H1 (cell line): ENCODE results near the gene LSM3. TPM values are rescaled to one million over a fixed set of nuclear protein-coding genes. Genes with fewer than 3 reads are reported as not detected.

Source experiments
- CTCF ChIA-PET: fragments of 300-600 bp; sonication (Branson Sonifier 250); formaldehyde crosslinking; loops from one replicate; lab custom pipeline; 2021; ENCODE audit not compliant: partially characterized antibody; lab: Charles Lee
- POLR2A ChIA-PET: fragments of 300-600 bp; sonication (Branson Sonifier 250); formaldehyde crosslinking; loops from one replicate; lab custom pipeline; 2021; ENCODE audit warnings: inconsistent platforms; ENCODE audit not compliant: partially characterized antibody; lab: Charles Lee
- DNase-seq, 2 experiments: peaks; one replicate each; pipeline versions ENCODE4 v3.0.0 to v3.0.0-alpha.2; 2010 to 2022; ENCODE audit warnings: low spot score in 2 of 2, low read depth in 1 of 2, mixed read lengths in 1 of 2
- FAIRE-seq: peaks from 2 replicates; lab custom pipeline; 2011; peaks lifted over from hg19 to GRCh38; lab: Jason Lieb, UNC
- H2AFZ ChIP-seq: 2 replicates; pipeline ENCODE4 v1.8.1; 2012; ENCODE audit warnings: low read length, inconsistent platforms
- H2AK5ac ChIP-seq: 2 replicates; pipeline ENCODE4 v1.6.1; 2013; ENCODE audit warnings: low read depth, low read length
- H2BK120ac ChIP-seq: replicated peaks from 2 replicates; pipeline ENCODE3; 2013; ENCODE audit warnings: low read depth, low read length, inconsistent platforms
- H2BK12ac ChIP-seq: 2 replicates; pipeline ENCODE4 v1.6.1; 2013; ENCODE audit warnings: low read depth, low read length
- H2BK15ac ChIP-seq: 2 replicates; pipeline ENCODE4 v1.6.1; 2013; ENCODE audit warnings: low read length
- H2BK20ac ChIP-seq: 2 replicates; pipeline ENCODE4 v1.6.1; 2013; ENCODE audit warnings: low read length
- H2BK5ac ChIP-seq: 2 replicates; pipeline ENCODE4 v1.6.1; 2013; ENCODE audit warnings: low read depth, low read length
- H3K14ac ChIP-seq: 2 replicates; pipeline ENCODE4 v1.6.1; 2013; ENCODE audit warnings: inconsistent platforms; ENCODE audit not compliant: insufficient read length
- H3K18ac ChIP-seq: 2 replicates; pipeline ENCODE4 v1.6.1; 2013; ENCODE audit warnings: low read length; ENCODE audit errors: extremely low read depth
- H3K23ac ChIP-seq: 2 replicates; pipeline ENCODE4 v1.6.1; 2013; ENCODE audit warnings: inconsistent platforms; ENCODE audit not compliant: insufficient read length
- H3K23me2 ChIP-seq: 2 replicates; pipeline ENCODE4 v1.6.1; 2013; ENCODE audit warnings: low read depth, low read length
- H3K27ac ChIP-seq: 2 replicates; pipeline ENCODE4 v1.6.1; 2011; ENCODE audit warnings: low read depth, low read length, inconsistent platforms
- H3K27me3 ChIP-seq, 4 experiments: replicated peaks in 1 of 4; 1 replicate in 1 of 4; 2 replicates in 3 of 4; pipeline versions ENCODE4 v1.6.1 to v1.8.1; 2011 to 2013; ENCODE audit warnings: low read length in 3 of 4, mild to moderate bottlenecking in 3 of 4, inconsistent platforms in 2 of 4, mixed read lengths in 2 of 4, moderate library complexity in 1 of 4; ENCODE audit not compliant: control insufficient read depth in 3 of 4, insufficient read depth in 3 of 4; ENCODE audit errors: extremely low read depth in 1 of 4
- H3K36me3 ChIP-seq, 4 experiments: 2 replicates each; pipeline versions ENCODE4 v1.6.1 to v1.8.1; 2011 to 2013; ENCODE audit warnings: mild to moderate bottlenecking in 4 of 4, low read length in 3 of 4, moderate library complexity in 2 of 4, control low read depth in 1 of 4, inconsistent platforms in 1 of 4; ENCODE audit not compliant: insufficient read depth in 4 of 4, control insufficient read depth in 2 of 4
- H3K4ac ChIP-seq: replicated peaks from 2 replicates; pipeline ENCODE3; 2013; ENCODE audit warnings: low read length, low read depth, mixed read lengths, inconsistent platforms; ENCODE audit not compliant: insufficient read length
- H3K4me1 ChIP-seq, 4 experiments: replicated peaks in 1 of 4; 1 replicate in 1 of 4; 2 replicates in 3 of 4; pipeline versions ENCODE4 v1.6.1 to v1.8.1; 2011 to 2013; ENCODE audit warnings: low read length in 3 of 4, inconsistent platforms in 2 of 4, mixed read lengths in 1 of 4; ENCODE audit not compliant: insufficient read depth in 4 of 4, control insufficient read depth in 3 of 4
- H3K4me2 ChIP-seq, 2 experiments: 2 replicates each; pipeline versions ENCODE4 v1.6.1 to v1.8.1; 2011 to 2013; ENCODE audit warnings: low read depth in 2 of 2, low read length in 2 of 2, control low read depth in 1 of 2, inconsistent platforms in 1 of 2, mild to moderate bottlenecking in 1 of 2; ENCODE audit not compliant: insufficient read depth in 1 of 2
- H3K4me3 ChIP-seq, 4 experiments: fragments of 200-600, 300-600 bp in 1 of 4; sonication (generic), shearing (Covaris generic), sonication (Bioruptor Twin) in 1 of 4; 2 replicates each; pipeline versions ENCODE4 v1.5.1 to v1.8.1; 2011 to 2016; ENCODE audit warnings: low read length in 4 of 4, low read depth in 3 of 4, control low read depth in 2 of 4, inconsistent platforms in 2 of 4, mild to moderate bottlenecking in 2 of 4, mixed read lengths in 1 of 4, moderate library complexity in 1 of 4; ENCODE audit not compliant: insufficient read depth in 2 of 4; ENCODE audit errors: extremely low read depth in 1 of 4
- H3K56ac ChIP-seq: replicated peaks from 2 replicates; pipeline ENCODE3; 2013; ENCODE audit warnings: low read depth, mild to moderate bottlenecking, mixed read lengths, low read length, inconsistent platforms; ENCODE audit not compliant: insufficient read length
- H3K79me1 ChIP-seq: 2 replicates; pipeline ENCODE4 v1.6.1; 2013; ENCODE audit warnings: low read depth, low read length, control low read depth
- H3K79me2 ChIP-seq, 2 experiments: 2 replicates each; pipeline versions ENCODE4 v1.6.1 to v1.8.1; 2012 to 2013; ENCODE audit warnings: low read length in 2 of 2, mild to moderate bottlenecking in 2 of 2, inconsistent platforms in 1 of 2; ENCODE audit not compliant: insufficient read depth in 2 of 2, control insufficient read depth in 1 of 2
- H3K9ac ChIP-seq, 4 experiments: replicated peaks in 1 of 4; 1 replicate in 1 of 4; 2 replicates in 3 of 4; pipeline versions ENCODE4 v1.6.1 to v1.8.1; 2011 to 2013; ENCODE audit warnings: low read depth in 3 of 4, low read length in 3 of 4, control low read depth in 2 of 4, mild to moderate bottlenecking in 2 of 4, moderate library complexity in 2 of 4, inconsistent platforms in 1 of 4; ENCODE audit errors: extremely low read depth in 1 of 4
- H3K9me3 ChIP-seq, 2 experiments: 2 replicates each; pipeline versions ENCODE4 v1.6.1 to v1.8.1; 2012 to 2013; ENCODE audit warnings: mild to moderate bottlenecking in 2 of 2, moderate library complexity in 2 of 2, control low read depth in 1 of 2, inconsistent platforms in 1 of 2, low read depth in 1 of 2, low read length in 1 of 2, mixed read lengths in 1 of 2; ENCODE audit not compliant: insufficient read depth in 2 of 2
- H4K20me1 ChIP-seq, 2 experiments: replicated peaks in 1 of 2; 2 replicates each; pipeline versions ENCODE3 to v1.8.1; 2011 to 2013; ENCODE audit warnings: inconsistent platforms in 2 of 2, low read length in 2 of 2, mild to moderate bottlenecking in 1 of 2; ENCODE audit not compliant: insufficient read depth in 2 of 2, control insufficient read depth in 1 of 2
- H4K5ac ChIP-seq: 2 replicates; pipeline ENCODE4 v1.6.1; 2013; ENCODE audit warnings: low read length, low read depth, mixed read lengths, inconsistent platforms; ENCODE audit not compliant: insufficient read length
- H4K8ac ChIP-seq: 2 replicates; pipeline ENCODE4 v1.8.0; 2013; ENCODE audit warnings: mild to moderate bottlenecking, moderate library complexity, low read length, inconsistent platforms; ENCODE audit not compliant: insufficient read depth; ENCODE audit errors: extremely low read depth
- H4K91ac ChIP-seq: replicated peaks from 2 replicates; pipeline ENCODE3; 2013; ENCODE audit warnings: low read length, mixed read lengths, inconsistent platforms; ENCODE audit not compliant: insufficient read length
- BRCA1 ChIP-seq: IDR thresholded peaks from 2 replicates; pipeline ENCODE4 v1.6.1; 2012; ENCODE audit warnings: low read depth, low read length, improper control_type of control experiment
- EZH2 ChIP-seq: fragments of 200-600 bp; sonication (generic); IDR thresholded peaks from 2 replicates; pipeline ENCODE4 v1.7.1; 2012; ENCODE audit warnings: low read depth, mild to moderate bottlenecking, moderate library complexity, low read length, inconsistent platforms; ENCODE audit not compliant: severe bottlenecking
- KDM5A ChIP-seq: fragments of 200-600 bp; IDR thresholded peaks from 2 replicates; pipeline ENCODE4 v1.7.1; 2012; ENCODE audit warnings: mild to moderate bottlenecking, low read length, inconsistent platforms, mixed read lengths
- PHF8 ChIP-seq: fragments of 200-600 bp; sonication (generic); conservative IDR thresholded peaks from 2 replicates; pipeline ENCODE4 v1.7.1; 2012; ENCODE audit warnings: low read depth, mild to moderate bottlenecking, inconsistent platforms, low read length, moderate library complexity
- SAP30 ChIP-seq: fragments of 300-600 bp; sonication (generic); IDR thresholded peaks from 2 replicates; pipeline ENCODE4 v1.7.1; 2012; ENCODE audit warnings: low read length, moderate library complexity, mild to moderate bottlenecking, inconsistent platforms; ENCODE audit not compliant: insufficient read depth, insufficient replicate concordance
- SP2 ChIP-seq: IDR thresholded peaks from 2 replicates; pipeline ENCODE4 v1.6.1; 2012; ENCODE audit warnings: mild to moderate bottlenecking, low read length, inconsistent platforms
- TAF1 ChIP-seq: IDR thresholded peaks from 2 replicates; pipeline ENCODE4 v1.6.1; 2011; ENCODE audit warnings: mild to moderate bottlenecking, low read depth, low read length
- YY1 ChIP-seq: IDR thresholded peaks from 2 replicates; pipeline ENCODE4 v1.6.1; 2011; ENCODE audit warnings: low read depth, mild to moderate bottlenecking, low read length
- WGBS, 2 experiments: shearing (Covaris generic) in 1 of 2; methylation state at CpG; one replicate each; pipeline versions ENCODE4 v1.1.6 to v1.1.7; 2013 to 2015; ENCODE audit warnings: low lambda C conversion rate in 2 of 2, mixed read lengths in 2 of 2, inconsistent platforms in 1 of 2, low coverage in 1 of 2, missing lambda C conversion rate in 1 of 2; ENCODE audit not compliant: insufficient replicate concordance in 2 of 2, insufficient coverage in 1 of 2, insufficient read length in 1 of 2; ENCODE audit errors: extremely low coverage in 1 of 2, missing lambda C conversion rate in 1 of 2; 5-methylcytosine and 5-hydroxymethylcytosine counted together
- polyA plus RNA-seq, 7 experiments: library from polyadenylated mRNA; depleted of rRNA in 3 of 7; stranded (reverse) in 5 of 7; unstranded in 2 of 7; fragments of >200 nt in 5 of 7; fragments of 200-250 nt in 2 of 7; gene quantifications; 1 replicate in 5 of 7; 2 replicates in 1 of 7; 4 replicates in 1 of 7; pipeline versions ENCODE4 v1.2.1 to v1.2.3, GENCODE V29; 2011 to 2013; ENCODE audit warnings: missing spikeins in 2 of 7, mixed read lengths in 2 of 7
- total RNA-seq: library from RNA; stranded (reverse); fragmentation: NEBNext Ultra II Directional; extraction: Animal tissue kit (Norgen Biotek cat#: 25700); gene quantifications from 2 replicates; pipeline ENCODE4 v1.2.1, GENCODE V29; 2021

The LSM3 gene
- total and polyA plus RNA-seq, 2 of the 8 experiments (the other 6 are each of a cell fraction or from before 2014, with no cell fraction given), result 7.1 to 25.4 TPM

- no peak overlapping the region for H2BK120ac ChIP-seq
- no peaks in the 10 kb centered on the region for H3K79me1 ChIP-seq
- TF ChIP-seq SP2 (no peak), SAP30 (no peak), PHF8 (no peak), TAF1 (no peak), YY1 (no peak), KDM5A (no peak), BRCA1 (no peak), EZH2 (no peak)
- H4K91ac ChIP-seq, result no peak overlapping the region
- FAIRE-seq, result no peak
- no peak overlapping the region for H3K23ac ChIP-seq
- no peaks in the 10 kb centered on the region for H3K9me3 ChIP-seq
- DNase-seq, result no peak
- POLR2A ChIA-PET, result no interaction called here
- CTCF ChIA-PET, result interaction anchor here (0.8 to 1.0 kb wide), 3 partner anchors 10 to 13 kb away, joined by 3 to 5 read pairs (median 5); no protein-coding TSS in a partner anchor
- H4K5ac ChIP-seq, result no peak overlapping the region
- H2BK12ac ChIP-seq, result no peak overlapping the region
- H3K79me2 ChIP-seq, result no peaks in the 10 kb centered on the region
- 92% methylated on average over 13 of the region's 14 CpGs; no CpG with 5 or more reads in 1 of the 2 experiments for WGBS, 2 experiments
- H3K9ac ChIP-seq, result no peak overlapping the region
- no peaks in the 10 kb centered on the region for H3K27me3 ChIP-seq
- H4K8ac ChIP-seq, result no peak overlapping the region
- no peak overlapping the region for H3K14ac ChIP-seq
- H2BK20ac ChIP-seq, result no peak overlapping the region
- H3K4me2 ChIP-seq, result no peak overlapping the region
- no peak overlapping the region for H2BK15ac ChIP-seq
- H2AFZ ChIP-seq, result no peak overlapping the region
- H2BK5ac ChIP-seq, result no peak overlapping the region
- no peak overlapping the region for H3K56ac ChIP-seq
- H3K18ac ChIP-seq, result no peak overlapping the region
- H3K4ac ChIP-seq, result no peak overlapping the region
- peaks cover 19 to 60% (median 44%) of the 10 kb centered on the region in 4 experiments for H3K36me3 ChIP-seq
- no peak overlapping the region for H3K4me3 ChIP-seq
- no peak overlapping the region for H2AK5ac ChIP-seq
- no peak overlapping the region for H3K27ac ChIP-seq
- no peaks in the 10 kb centered on the region; the same call in 1 of the 2 replicates for H3K23me2 ChIP-seq
- peaks cover 0 to 2% of the 10 kb centered on the region in 2 experiments for H4K20me1 ChIP-seq
- no peaks in the 10 kb centered on the region for H3K4me1 ChIP-seq
Observed at GRCh38 chr3:14158370-14158769, 20.2 kb upstream of the LSM3 start.
